ENCODE data around the gene CHST3. TPM values are rescaled to one million over a fixed set of nuclear protein-coding genes. Genes with fewer than 3 reads are reported as not detected.
A peak's percentile ranks its signal among the peaks of the same experiment; 100 is the strongest.
"Not testable (repeated sequence)": the region's sequence is repeated elsewhere in the genome, so short reads cannot be mapped to it uniquely, and the experiment has no call there.

Gene CHST3
- total RNA-seq, 1 donor from 2014 or later = 21.7 TPM

- Mint-ChIP-seq H3K9me3 (no peaks in the 10 kb centered on the region), H3K27me3 (no peaks in the 10 kb centered on the region), H3K36me3 (no peaks in the 10 kb centered on the region), H3K27ac (no peak overlapping the region), H3K4me1 (ENCODE audit: unreplicated experiment) (peaks cover 18% of the 10 kb centered on the region), H3K4me3 (no peak overlapping the region)
- TF ChIP-seq CTCF (conservative IDR thresholded peaks at IDR 0.05) = no peak
- DNase-seq (ENCODE audit: extremely low spot score, unreplicated experiment) = no peak
Measured at GRCh38 chr10:72031706-72032105, 67.5 kb downstream of the CHST3 start.

DNA sequence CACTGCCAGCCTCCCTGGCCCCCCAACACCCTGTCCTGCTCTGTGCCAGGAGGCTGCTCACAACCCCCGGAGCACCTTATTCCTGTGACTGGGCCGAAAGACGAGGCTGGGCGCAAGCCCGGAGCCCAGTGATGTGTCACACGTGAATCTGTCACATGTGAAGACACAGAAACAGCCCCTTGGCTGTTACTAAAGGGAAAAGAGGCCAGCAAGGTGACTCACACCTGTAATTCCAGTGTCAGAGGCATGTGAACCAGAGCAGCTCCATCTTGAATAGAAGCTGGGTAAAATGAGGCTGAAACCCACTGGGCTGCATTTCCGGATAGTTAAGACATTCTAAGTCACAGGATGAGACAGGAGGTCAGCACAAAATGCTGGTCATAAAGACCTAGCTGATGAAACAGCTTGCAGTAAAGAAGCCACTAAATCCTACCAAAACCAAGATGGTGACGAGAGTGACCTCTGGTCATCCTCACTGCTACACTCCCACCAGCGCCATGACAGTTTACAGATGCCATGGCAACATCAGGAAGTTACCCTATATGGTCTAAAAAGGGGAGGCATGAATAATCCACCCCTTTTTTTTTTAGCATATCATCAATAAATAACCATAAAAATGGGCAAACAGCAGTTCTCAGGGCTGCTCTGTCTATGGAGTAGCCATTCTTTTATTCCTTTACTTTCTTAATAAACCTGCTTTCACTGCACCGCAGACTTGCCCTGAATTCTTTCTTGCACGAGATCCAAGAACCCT, 68.4 kb downstream of the CHST3 start:
- not testable (repeated sequence) for H3K27ac Mint-ChIP-seq; DNase-seq (ENCODE audit: extremely low spot score, unreplicated experiment); H3K27me3 Mint-ChIP-seq; H3K4me3 Mint-ChIP-seq; H3K36me3 Mint-ChIP-seq; H3K9me3 Mint-ChIP-seq
- H3K4me1 Mint-ChIP-seq (ENCODE audit: unreplicated experiment) = peaks cover 12% of the 10 kb centered on the region

DNA sequence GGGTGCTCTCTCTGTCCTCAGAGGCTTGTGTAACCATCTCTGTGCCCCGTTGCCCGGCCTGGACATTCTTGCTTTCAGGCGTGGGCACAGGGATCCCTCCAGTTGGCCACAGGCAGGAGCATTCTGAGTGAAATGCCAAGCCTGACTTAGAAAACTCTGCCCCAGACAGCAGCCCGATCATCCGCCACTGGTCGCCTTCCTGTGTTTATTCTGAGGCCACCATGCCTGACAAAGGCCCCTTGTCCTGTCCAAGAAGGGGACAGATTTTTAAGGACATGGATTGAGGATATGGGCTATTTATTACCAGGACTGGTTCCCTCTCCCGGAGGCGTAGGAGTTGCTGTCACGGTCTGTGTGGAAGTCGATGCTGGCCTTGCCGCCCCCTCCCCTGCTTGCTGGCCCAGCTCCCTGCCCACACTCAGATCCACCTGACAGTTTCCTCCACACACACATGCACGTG, 69.9 kb downstream of the CHST3 start:
- no peaks in the 10 kb centered on the region for H3K36me3 Mint-ChIP-seq
- no peaks in the 10 kb centered on the region for H3K27me3 Mint-ChIP-seq
- no peak overlapping the region for H3K27ac Mint-ChIP-seq
- H3K4me3 Mint-ChIP-seq = no peak overlapping the region
- H3K9me3 Mint-ChIP-seq = no peaks in the 10 kb centered on the region
- DNase-seq (ENCODE audit: extremely low spot score, unreplicated experiment) = no peak
- TF ChIP-seq CTCF (conservative IDR thresholded peaks at IDR 0.05) = no peak
- peaks cover 16% of the 10 kb centered on the region for H3K4me1 Mint-ChIP-seq (ENCODE audit: unreplicated experiment)

GRCh38 chr10:72034761-72035160, 70.6 kb downstream of the CHST3 start:
- DNase-seq (ENCODE audit: extremely low spot score, unreplicated experiment) = no peak
- Mint-ChIP-seq H3K36me3 (no peaks in the 10 kb centered on the region), H3K4me3 (no peak overlapping the region), H3K9me3 (no peaks in the 10 kb centered on the region), H3K27ac (no peak overlapping the region), H3K4me1 (ENCODE audit: unreplicated experiment) (peaks cover 16% of the 10 kb centered on the region), H3K27me3 (no peaks in the 10 kb centered on the region)
- no peak for TF ChIP-seq CTCF (conservative IDR thresholded peaks at IDR 0.05)

DNA sequence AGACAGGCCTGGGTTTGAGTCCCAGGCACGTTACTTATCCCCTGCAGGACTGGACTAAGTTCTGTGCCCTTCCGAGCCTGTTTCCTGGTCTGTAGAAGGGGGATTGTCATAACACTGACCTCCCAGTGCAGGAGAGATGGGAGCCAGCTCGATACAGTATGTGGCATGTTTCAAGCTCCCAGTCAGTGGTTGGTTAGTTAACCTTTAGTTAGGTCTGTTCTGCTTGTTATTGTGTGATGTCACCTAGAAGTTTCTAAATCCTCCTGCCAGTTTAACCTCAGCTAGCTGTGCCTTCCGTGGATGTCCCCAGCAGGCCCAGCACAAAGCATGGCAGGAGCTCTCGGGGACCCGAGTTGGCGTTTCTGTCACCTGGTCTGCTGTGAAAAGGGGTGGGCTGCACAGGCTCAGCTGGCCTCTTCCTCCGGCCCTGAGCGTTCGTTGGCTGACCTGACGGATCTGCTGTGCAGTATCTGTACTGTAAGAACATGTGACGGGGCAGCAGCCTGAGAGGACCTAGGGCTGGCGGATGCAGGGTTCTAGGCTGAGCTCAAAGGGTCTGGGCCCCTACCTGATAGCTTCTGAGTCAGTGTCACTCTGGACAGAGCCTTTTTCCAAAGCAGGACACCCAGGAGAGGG, 71.2 kb downstream of the CHST3 start:
- Mint-ChIP-seq H3K9me3 (no peaks in the 10 kb centered on the region), H3K36me3 (no peaks in the 10 kb centered on the region), H3K4me3 (no peak overlapping the region), H3K27me3 (no peaks in the 10 kb centered on the region), H3K4me1 (ENCODE audit: unreplicated experiment) (peaks cover 14% of the 10 kb centered on the region), H3K27ac (peak overlapping the region; percentile 18)
- no peak for DNase-seq (ENCODE audit: extremely low spot score, unreplicated experiment)
- TF ChIP-seq CTCF (conservative IDR thresholded peaks at IDR 0.05) = no peak

DNA sequence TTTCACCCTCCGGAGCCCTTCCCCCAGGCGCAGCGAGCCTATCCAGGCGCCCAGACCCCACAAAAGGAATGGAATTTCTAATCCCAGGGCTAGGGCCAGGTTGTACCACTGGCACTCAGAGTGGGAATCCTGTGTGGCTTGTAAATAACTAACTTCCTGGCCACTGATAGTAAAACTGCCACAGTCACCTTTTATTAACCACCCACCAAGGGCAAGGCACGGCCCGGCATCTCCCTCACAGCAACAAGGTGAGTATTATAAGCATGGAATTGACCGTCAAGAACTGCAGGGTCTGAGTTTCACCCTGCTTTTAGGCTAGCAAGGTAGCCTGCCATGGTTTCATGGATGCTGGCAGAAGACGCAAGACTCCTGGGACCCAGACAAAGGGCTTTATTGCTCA, 73.1 kb downstream of the CHST3 start:
- Mint-ChIP-seq H3K9me3 (no peaks in the 10 kb centered on the region), H3K36me3 (no peaks in the 10 kb centered on the region), H3K27ac (no peak overlapping the region), H3K4me3 (no peak overlapping the region), H3K27me3 (no peaks in the 10 kb centered on the region), H3K4me1 (ENCODE audit: unreplicated experiment) (peaks cover 15% of the 10 kb centered on the region)
- DNase-seq (ENCODE audit: extremely low spot score, unreplicated experiment) = no peak
- TF ChIP-seq CTCF (conservative IDR thresholded peaks at IDR 0.05) = no peak

Measured in type B pancreatic cell (in vitro differentiated cells).